ENCODE measurements around the gene HYDIN.

Gene HYDIN

DNA sequence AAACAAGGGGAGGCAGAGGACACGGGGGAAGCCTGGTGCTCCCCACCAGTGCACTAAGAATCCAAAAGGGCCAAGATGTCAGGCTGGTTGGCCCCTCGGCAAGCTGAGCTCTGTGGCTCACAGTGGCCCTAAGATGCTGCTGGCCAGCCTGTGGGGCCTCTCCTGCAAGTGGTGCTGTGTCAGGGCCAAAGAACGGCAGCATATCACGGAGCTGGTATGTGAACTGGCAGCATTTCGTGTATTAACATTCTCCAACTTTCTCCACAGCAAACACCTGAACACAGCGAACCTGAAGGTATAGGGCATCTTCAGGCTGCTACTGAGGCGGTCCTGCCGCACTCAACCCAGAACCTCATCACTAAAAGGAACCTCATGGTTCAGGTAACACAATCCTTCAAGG is 464.3 kb downstream of the HYDIN start:
- no peak for DNase-seq (ENCODE audit: low read depth in 2 of 2)

DNA sequence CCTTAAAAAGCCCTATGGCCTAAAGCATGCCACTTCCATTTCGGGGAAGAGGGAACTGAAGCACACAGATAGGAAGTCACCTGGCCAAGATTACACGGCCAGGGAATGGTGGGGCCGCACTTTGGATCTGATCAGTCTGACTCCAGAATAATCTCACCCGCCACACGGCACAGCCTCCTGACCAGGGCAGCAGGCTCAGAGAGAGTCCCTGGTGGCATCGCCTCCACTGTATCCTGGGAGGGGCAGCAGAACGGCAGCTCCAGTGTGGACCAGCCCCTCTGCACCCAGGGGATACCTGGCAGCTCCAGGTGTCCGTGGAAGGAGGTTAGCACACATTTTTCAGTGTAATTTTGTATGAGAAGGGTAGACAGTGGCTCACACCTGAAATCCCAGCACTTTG is 465.0 kb downstream of the HYDIN start:
- DNase-seq (ENCODE audit: low read depth in 2 of 2) = no peak

DNA sequence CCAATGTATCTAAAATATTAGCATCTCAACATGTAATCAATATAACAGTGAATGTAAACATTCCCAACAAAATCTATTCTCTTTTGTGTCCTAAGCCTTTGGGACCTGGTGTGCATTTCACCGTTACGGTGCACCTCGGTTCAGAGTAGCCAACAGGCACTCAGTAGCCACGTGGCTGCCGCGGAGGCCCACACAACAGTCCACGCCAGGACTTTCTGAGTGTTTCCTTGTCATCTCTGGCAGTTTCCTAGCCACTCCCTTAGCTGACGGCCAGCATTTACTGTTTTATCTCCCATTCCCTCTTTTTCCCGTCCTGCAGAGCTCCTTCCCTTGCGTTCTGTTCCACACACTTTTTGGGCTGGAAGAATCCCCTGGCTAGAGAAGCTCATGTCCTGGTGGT is 465.9 kb downstream of the HYDIN start:
- DNase-seq (ENCODE audit: low read depth in 2 of 2) = no peak

DNA sequence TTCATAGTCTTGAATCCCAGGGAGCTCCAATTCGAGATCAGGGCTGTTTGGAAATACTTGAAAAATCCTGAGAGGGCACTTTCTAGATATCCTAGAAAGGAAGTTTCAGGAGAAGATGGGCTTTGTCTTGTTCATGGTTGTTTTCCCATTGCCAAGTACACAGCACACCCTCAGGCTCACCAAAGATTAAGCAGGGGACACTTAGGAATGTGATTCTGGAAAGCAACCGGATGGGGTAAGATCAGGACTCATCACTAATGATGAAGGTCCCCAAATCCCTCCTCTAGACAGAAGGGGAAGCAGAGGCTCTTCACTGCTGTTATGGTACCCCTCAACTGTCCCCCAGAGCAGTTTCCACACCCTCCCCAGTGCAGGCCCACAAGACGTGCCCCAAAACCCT is 470.3 kb downstream of the HYDIN start:
- no peak for DNase-seq (ENCODE audit: low read depth in 2 of 2)

DNA sequence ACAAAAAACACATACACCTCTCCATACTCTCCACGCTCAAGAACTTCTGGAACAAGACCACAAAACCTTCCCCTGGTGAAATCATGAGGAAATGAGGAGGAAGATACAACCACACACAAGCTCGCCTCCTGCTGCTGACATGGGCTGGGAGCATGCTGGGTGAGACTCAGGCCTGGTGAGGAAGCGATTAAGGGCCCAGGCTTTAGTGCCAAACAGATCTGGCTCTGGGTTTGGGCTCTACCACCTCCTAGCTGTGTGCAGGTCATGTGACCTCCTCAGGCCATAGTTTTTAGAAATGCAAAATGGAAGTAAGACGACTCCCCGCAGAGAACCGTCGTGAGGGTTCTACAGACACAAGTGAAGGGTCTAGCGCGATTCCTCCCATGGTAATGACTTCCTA is 470.9 kb downstream of the HYDIN start:
- no peak for DNase-seq (ENCODE audit: low read depth in 2 of 2)

DNA sequence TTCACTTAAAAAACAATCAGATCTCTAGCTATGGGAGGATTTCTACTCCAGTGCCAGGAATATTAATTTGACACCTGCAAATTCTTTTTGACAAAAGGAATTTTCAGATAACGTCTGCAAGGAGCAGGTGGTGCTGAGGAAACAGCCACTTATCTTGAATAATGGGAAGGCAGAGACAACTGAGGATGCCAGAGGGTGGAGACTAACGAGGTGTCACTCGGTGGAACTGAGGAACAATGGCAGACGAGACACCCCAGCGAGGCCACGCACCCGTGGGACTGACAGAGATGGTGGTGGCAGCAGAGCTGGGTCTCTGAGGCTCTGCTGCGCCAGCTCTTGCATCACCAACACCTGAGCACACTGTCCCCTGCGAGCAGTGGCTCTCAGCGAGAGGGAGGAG is 471.7 kb downstream of the HYDIN start:
- no peak for DNase-seq (ENCODE audit: low read depth in 2 of 2)

Data from stimulated activated CD8-positive, alpha-beta memory T cell treated with anti-CD3 and anti-CD28 coated beads, Interleukin-2, amount 100 ng/mL, for 48 hours (primary cell).